ENCODE results near the gene FTHL17.

- TF ChIP-seq REST (IDR thresholded peaks at IDR 0.05; ENCODE audit: insufficient read depth in 1 of 2, low read depth in 2 of 2, low read length in 1 of 2) (no peak), CTCF (IDR thresholded peaks at IDR 0.05) (peak; percentile 57), POLR2AphosphoS5 (IDR thresholded peaks at IDR 0.05; ENCODE audit: low read depth, low read length) (no peak), SIN3A (IDR thresholded peaks at IDR 0.05; ENCODE audit: borderline replicate concordance, insufficient read depth, low read depth, low read length) (no peak)
Measured at GRCh38 chrX:31038575-31039326, 33.1 kb downstream of the FTHL17 start.

Data from Panc1 (cell line).